ENCODE results near the gene DMD.
A peak's percentile ranks its signal among the peaks of the same experiment; 100 is the strongest.
"Not testable (repeated sequence)": the region's sequence is repeated elsewhere in the genome, so short reads cannot be mapped to it uniquely, and the experiment has no call there.

Gene DMD

DNA sequence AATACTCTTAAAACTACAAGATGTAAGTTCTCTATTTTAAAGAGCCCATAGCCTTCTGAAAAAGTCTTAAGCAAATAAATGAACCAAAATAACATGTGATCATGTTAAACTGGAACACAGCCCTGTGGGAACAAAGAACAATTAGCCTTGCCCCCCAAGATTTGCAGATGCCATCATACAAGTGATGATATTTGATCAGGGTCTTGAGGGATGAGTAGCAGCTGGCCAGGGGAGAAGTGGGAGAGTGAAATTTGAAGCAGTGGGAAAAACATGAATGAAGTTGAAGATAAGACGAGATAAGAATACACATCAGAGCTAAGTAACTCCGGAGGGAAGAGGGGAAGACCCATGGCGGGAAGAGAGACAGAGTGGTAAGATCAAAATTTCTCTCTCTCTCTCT, 1689.4 kb downstream of the DMD start:
- no peak for DNase-seq (ENCODE audit: low spot score)

DNA sequence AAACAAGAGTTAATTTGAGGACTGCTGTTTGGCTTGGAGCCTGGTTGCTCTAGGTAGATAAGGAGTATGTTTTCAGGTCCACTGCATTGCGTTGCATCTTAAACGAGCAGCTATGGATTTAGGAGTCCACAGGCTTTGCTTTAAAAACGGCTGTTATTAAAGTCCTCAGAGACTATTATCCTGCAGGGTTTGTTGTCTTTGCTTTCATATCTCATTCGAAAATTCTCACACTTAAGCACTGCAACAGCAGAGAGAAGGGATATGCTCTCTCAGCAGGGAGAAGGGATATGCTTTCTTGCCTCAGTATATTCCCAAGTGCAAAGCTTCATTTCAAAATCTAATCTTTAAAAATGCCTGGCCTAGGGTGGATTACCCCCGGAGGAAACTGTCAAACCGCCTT, 1694.8 kb downstream of the DMD start:
- no peak for DNase-seq (ENCODE audit: low spot score)

DNA sequence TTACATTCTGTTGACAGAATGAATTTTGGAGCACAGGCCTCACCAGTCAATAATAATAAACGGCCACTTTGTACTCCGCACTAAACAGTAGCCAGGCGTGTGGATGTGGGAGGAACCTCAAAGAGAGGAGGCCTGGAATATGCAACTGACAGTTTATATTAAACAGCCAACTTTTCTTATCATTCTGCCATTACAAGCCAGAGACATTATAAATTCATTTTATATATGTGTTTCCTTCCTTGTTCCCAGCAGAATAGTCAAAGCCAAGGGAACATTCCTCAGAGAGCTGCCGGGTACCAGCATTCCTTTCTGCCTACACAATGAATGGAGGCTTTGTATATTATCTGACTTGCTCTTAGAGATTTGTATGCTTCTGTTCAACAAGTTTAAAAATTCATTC, 1703.0 kb downstream of the DMD start:
- peak; percentile 1 for DNase-seq (ENCODE audit: low spot score)

DNA sequence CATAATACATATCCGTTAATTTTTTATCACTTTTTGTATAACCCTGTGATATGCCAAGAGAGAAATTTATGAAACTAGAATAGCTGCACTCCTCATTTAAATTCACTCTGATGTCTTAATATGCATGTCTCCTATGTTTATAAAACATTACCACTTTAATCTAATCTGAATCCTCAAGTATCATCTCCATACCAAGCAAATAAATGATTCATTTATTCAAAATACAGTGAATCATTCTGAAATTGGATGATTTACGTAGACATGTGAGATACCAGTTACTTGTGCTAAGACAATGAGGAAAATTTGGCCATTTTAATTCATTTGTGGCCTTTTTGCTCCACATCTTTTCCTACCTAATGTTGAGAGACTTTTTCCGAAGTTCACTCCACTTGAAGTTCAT, 1704.4 kb downstream of the DMD start:
- DNase-seq (ENCODE audit: low spot score), result no peak

DNA sequence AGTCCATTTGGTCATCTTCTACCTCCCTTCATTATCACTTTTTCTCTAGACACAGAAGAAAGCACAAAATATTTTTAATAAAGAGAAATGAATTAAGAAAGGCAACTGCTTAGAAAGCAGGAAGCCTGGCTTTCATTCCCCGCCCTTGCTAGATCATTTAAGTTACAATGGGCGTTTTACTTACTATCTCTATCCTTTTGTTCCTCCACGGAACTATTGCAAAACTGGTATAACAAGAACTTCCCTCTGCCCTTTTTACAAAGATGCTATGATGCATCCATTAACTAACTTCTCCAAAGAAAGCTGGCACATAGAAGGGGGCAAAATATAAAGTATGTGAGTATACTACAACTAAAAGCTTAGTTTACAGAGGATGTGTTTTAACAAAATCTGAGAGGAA, 1705.0 kb downstream of the DMD start:
- no peak for DNase-seq (ENCODE audit: low spot score)

DNA sequence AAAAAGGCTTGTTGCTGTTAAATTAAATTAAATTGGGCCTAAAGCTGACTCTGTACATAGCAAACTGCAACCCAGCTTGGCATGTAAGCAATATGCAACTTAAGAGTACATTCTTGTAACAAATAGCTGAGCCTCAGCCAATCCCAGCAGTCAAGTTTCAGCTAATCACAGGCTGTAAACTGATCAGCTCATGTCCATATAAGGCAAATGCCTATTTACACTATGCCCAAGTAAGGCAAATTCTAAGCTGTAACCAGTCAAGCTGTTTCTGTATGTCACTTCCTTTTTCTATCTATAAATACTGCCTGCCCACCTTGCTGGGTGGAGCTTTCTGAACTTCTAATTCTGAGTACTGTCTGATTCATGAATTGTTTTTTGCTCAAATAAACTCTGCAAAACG, 1710.4 kb downstream of the DMD start:
- no peak for DNase-seq (ENCODE audit: low spot score)

DNA sequence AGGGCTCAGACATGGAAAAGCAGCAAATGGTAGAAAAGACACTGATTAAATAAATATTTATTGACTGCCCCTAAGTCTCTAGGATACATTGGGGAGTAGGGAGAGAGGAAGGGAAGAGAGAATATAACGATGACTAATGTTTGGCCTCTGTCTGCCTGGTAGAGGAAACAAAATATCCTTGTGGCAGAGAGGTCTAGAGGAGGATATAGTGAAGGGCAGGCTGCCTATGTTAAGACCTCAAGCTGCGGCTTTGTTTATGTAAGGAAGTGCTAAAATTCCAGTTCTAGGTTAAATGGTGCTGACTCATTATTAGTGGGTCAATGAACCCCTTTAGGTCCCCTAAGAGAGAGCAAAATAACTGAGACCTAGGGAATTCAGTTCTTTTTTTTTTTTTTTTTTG, 1712.2 kb downstream of the DMD start:
- no peak for DNase-seq (ENCODE audit: low spot score)

DNA sequence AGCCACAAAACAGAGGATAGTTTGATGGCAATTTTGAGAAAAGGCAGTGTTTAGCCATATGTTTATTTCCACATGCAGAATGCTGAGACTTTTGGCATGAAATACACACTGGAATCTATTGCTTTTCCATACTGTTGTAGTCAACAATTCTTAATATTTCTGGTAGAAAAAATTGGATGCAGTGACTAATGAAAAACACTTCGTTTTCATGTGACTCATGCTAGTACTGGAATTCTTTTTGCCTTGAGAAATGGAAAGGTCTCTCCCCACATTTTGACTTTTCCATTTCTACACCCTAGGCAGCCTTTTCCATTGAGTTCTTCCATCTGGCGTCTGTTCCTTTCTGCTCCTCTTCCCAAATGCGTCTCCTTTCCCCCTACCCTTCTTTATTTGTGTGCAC, 1714.3 kb downstream of the DMD start:
- DNase-seq (ENCODE audit: low spot score), result no peak

DNA sequence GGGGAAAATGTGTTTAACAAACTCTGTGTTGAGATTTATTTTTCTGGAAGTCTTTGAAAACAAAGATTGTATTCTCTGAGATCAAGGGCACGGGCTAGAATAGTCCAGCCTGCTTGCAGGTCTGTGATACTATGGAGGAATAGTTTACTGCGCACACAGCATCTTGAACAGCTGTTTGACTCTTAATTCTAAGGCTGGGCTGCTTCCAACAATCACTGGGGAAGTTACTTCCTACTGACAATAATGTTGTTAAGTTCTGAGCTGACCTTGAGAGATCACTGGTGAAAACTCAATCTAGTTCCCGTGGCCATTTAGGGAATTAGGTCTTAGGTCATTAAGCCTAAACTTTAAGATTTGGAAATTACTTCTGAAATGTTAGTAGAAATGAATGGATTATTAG, 1723.4 kb downstream of the DMD start:
- DNase-seq (ENCODE audit: low spot score), result no peak

DNA sequence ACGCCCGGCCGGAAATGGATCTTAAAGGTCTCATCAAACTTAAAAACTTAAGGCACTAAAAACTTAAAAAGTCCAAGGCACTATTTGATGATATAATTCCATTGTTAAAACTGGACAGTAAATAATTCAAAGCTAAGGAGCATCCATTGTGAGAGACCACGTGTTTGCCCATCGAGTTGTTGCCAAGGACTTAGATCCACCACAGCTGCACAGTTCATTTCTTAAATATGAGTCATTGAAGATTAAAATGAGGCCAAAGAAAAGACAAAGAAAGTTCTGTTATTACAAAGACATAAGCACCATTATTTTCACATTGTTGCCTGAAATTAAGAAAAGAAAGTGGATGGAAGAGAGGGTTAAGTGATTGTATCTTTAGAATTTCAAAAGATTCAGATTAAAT, 1728.0 kb downstream of the DMD start:
- no peak for DNase-seq (ENCODE audit: low spot score)

DNA sequence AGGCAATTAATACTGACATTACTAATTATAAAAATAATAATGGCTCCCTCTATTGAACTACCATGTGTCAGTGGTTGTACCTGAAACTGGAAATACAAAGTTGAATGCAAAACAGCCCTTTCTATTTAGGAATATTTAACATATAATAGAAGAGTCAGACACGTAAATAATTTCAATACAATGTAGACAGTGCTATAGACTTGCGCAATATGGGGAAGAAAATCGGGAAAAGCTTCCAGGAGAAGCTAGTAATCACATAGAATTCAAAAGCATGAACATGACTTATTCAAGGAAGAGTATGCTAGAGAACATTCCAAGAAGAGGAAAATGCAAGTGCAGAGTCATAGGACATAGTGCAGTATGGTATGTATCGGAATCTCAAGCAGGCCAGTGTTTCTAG, 1730.7 kb downstream of the DMD start:
- no peak for DNase-seq (ENCODE audit: low spot score)

DNA sequence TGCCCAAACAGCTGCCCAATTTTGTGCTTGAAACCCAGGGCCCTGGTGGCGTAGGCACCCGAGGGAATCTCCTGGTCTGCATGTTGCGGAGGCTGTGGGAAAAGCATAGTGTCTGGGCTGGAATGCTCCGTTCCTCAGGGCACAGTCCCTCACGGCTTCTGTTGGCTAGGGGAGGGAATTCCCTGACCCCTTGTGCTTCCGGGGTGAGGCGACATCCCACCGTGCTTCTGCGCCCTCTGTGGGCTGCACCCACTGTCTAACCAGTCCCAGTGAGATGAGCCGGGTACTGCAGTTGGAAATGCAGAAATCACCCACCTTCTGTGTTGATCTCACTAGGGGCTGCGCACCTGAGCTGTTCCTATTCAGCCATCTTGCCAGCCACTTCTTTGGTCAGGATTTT, 1740.1 kb downstream of the DMD start:
- DNase-seq (ENCODE audit: low spot score), result no peak

DNA sequence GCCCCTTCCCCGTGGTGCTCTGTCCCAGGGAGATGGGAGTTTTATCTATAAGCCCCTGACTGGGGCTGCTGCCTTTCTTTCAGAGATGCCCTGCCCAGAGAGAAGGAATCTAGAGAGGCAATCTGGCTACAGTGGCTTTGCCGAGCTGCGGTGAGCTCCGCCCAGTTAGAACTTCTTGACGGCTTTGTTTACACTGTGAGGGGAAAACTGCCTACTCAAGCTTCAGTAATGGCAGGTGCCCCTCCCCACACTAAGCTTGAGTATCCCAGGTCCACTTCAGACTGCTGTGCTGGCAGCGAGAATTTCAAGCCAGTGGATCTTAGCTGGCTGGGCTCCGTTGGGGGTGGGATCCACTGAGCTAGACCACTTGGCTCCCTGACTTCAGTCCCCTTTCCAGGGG, 1740.6 kb downstream of the DMD start:
- DNase-seq (ENCODE audit: low spot score), result not testable (repeated sequence)

DNA sequence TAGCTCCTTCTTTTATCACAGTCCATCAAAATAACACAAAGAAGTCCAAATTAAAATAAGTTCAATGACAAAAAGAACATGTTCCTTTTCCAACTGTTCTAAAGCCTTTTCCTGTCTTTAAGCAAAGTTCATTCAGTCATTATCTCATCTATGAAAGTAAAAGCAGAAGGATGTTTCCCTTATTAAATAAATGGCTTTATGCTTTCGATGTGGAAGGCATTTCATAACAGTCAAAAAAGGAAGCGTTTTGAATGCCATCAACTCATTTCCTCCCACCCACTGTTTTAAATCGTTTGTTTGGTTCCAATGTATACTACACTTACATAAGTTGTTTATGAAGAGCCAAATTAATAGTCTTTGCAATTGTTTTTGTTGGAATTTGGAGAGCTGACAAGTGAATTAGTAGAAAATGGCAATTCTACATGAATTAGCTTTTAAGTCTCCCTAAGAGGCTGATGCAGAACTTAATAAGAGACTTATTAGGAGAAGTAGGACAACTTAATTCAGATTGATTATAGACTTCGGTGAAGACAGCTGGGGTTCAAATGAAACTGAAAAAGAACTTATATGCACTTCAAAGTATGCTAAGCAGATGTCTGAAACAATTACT, 1746.9 kb downstream of the DMD start:
- no peak for DNase-seq (ENCODE audit: low spot score)

DNA sequence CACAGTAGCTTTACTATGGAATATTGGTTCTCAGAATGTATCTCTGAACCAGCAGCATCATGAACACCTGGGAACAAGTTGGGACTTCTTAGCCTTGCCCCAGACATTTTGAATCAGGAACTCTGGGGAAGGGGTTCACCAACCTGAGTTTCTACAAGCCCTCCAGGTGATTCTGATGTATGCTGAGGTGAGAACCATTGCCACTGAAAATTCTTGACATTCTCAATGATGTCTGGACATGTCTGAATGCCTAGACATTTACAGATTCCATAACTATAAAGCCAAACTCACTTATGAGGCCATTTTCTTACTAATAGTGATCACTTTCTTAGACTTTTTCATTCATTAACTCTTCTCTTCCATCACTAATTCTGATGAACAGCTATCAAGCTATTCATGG, 1750.1 kb downstream of the DMD start:
- DNase-seq (ENCODE audit: low spot score), result no peak

DNA sequence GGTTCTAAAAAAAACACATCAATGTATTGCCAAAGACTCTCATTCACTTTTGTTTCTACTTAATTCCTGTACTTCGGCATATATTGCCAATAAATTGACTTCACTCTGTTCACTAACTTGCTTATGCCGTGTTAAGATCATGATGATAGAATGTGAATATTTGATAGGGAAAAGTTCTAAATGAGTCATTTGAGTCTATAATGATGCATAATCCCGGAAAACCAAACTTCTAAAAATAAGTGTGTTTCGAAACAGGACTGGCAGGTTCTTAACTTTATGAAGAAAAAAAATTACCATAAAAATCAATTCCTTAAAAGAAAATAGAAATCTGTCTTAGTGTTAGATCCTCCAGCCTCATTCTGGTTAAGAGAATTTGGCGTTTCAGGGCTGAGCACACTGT, 1752.0 kb downstream of the DMD start:
- DNase-seq (ENCODE audit: low spot score), result no peak

DNA sequence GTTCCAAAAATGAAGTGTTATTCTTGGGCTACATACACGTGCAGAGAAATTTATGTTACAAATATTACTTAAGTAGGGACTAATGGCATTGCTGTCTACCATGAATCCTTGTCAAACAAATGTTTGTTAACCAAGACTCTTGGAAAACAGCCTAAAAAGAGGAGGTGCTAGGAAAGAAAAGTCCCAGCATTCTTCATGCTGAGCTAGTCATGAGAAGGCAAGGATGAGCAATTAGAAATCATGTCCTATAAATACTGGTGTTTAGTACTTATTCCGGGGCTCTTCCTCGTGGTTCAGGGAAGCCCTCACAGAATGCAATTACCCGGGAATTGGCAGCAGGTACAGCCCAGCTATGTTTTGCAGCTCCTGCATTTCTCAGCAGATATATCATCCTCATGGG, 1761.4 kb downstream of the DMD start:
- no peak for DNase-seq (ENCODE audit: low spot score)

DNA sequence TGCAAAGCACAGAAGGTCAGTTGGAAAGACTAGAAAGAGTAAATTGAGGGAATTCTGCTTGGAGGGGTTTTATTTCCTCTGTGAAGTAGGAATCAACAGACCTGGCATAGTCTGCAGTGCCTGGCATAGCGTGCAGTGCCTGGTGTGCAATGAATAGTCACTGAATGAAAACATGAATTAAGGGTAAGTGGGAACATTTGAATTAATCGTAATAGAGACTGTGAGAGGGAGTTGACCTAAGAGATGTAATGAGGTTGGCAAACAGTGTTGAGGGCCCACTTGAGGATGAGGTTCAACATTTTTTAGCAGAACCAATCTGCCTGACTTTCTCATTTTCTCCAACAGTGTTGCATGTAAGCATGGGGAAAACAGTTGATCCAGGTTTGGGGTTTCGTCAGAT, 1762.3 kb downstream of the DMD start:
- no peak for DNase-seq (ENCODE audit: low spot score)

DNA sequence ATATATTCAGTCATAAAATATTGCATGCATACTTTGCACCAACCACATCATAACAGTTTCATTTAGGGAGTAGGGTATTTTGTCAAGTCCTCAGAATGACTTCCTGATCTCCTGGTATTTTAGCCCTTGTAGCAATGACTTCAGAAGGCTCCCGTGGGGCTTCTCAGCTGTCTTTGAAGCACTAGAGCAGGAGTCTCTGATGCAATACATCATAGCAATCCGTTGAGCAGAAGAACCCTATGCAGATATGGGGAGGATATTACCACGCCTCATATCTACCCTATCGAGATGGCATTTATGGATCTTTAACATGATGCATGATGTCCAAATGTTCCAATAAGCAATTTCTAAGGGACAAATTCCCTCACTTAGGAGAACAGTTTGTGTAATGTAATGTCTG, 1765.8 kb downstream of the DMD start:
- DNase-seq (ENCODE audit: low spot score), result no peak

DNA sequence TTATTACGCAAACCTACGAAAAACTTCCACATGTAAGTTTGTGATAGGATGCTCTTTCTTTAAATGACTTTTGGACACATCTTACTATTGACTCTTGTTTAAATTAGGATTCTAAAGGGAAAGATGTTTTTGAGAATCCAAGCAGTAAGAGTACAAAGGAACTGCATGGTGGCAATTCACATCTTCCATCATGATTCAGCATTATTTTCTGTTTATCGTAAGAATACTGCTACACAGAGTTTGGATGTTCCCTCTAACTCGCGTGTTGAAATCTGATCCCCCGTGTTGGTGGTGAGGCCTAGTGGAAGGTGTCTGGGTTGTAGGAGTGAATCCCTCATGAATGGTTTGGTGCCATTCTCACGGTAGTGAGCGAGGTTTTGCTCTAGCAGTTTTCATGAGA, 1767.7 kb downstream of the DMD start:
- DNase-seq (ENCODE audit: low spot score), result no peak

DNA sequence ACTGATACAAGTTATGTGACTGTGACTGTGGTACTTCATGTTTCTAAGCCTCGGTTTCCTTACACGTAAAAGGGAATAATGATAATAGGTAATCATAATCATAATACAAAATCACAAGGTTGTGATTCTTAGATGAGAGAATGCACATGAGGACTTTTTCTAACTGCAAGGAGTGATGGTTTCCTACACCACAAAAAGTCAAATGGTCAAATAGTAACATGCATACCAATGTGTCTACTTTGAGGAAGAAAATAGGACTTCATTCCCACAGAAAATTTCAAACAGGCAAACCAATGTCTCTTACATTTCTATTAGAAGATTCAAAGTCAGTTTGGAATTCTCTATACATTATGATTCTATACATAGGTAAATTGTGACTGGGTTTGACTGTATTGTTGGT, 1770.8 kb downstream of the DMD start:
- no peak for DNase-seq (ENCODE audit: low spot score)

DNA sequence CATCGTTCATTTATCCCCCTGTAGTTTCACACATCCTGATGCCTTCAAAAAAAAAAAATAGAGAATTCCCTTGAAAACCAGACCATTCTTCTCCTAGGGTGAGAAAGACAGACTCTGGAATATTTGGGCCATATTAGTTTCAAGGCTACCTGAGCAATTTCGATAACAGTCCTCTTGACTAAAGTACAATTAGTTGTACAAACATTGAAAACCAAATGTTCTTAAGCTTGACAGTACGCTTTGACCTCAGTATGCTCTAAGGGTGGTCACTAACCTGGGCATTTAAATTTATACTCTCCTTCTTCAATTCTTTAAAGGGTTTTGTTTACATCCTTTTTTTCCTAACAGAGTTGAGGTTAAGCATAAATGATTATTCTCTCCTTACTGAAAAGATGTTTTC, 1774.9 kb downstream of the DMD start:
- DNase-seq (ENCODE audit: low spot score), result no peak

DNA sequence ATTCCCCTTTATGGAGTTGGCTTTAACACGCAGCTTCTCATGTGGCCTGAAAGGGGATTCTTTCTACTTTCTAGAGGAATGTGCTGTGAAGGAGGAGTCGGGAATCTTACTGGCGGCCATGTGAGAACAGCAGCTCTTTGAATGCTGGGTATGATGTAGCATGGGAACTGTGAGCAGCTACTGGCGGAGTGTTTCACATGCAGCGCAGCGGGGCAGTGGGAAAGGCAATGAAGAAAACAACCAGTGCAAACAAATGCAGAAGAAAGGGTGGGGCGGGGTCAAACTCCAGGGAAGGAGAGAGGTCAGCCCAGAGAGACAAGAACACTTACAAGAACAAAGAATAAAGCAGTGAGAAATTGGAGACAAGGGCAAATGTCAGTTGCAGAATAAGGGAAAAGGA, 1775.8 kb downstream of the DMD start:
- no peak for DNase-seq (ENCODE audit: low spot score)

DNA sequence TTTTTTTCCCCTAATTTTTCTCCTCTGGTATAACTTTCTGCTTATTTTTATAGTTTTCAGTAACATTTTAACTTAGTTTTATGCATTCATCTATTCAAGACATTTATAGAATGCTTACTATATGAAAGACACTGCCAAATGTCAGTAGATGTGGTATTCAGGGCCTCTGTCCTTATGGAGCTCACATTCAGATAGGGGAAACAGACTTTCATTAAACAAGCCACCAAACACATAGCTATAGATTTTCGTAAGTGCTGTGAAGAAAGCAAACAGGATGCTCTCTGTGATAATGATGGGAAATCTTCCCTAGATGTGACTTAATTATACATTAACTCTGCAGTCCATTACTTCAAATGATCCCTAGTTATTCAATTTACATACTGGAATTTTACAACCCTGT, 1777.5 kb downstream of the DMD start:
- DNase-seq (ENCODE audit: low spot score), result no peak

DNA sequence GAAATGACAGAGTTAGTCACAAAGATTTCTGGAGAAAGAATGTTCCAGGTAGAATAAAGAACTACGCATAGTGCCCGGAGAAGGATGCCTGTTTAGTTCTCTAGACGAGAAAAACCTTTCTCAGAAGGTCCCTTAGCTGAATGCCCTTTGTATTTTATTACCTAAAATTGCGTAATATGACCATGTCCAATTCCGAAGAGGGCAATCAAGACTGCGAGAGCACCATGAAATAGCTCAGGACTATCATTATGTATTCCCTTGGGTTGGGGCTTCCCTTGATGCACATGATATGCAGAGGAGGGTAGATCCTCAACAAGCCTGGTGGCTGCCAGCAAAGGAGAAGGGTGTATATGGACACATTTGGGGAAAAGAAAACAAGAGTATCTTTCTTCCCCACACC, 1781.4 kb downstream of the DMD start:
- no peak for DNase-seq (ENCODE audit: low spot score)

All from HuH-7.5 (cell line).